Keratinocyte (primary cell): ENCODE measurements around the gene PITPNM3.

ENCODE experiments used
- EZH2 ChIP-seq: IDR thresholded peaks from one replicate; pipeline ENCODE4 v1.6.1; 2012; ENCODE audit warnings: inconsistent platforms, mild to moderate bottlenecking, low read length, moderate library complexity
- TF ChIP-seq, protein P1 (sequence below), 3 experiments: IDR thresholded peaks in 1 of 3; conservative IDR thresholded peaks in 1 of 3; optimal IDR thresholded peaks in 1 of 3; 2 replicates in 2 of 3; 3 replicates in 1 of 3; pipeline versions ENCODE3 to v1.5.1; 2011; ENCODE audit warnings: low read length in 3 of 3, mild to moderate bottlenecking in 3 of 3, moderate library complexity in 2 of 3, control low read depth in 1 of 3, inconsistent platforms in 1 of 3; ENCODE audit not compliant: insufficient read depth in 2 of 3; ENCODE audit errors: extremely low read depth in 1 of 3

DNA sequence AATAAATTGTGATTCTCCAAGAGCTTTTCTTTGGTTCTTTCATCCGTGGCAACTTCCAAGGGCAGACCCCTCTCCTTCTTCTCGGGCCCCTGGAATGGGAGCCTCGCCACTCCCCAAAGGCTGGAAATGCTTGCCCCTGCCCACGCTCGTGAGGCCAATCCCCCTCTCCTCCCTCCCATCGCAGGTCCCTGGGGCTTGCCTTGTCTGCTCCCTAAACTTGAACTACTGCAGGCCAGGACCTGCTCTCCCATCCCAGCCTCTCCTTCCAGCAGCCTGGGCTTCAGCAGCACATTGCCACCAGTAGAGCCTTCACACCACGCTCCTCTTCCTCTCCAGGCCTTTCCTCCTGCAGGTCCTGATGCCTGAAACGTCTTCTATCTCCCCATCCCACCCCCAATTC lies 11.1 kb downstream of the PITPNM3 start:
- no peak for TF ChIP-seq EZH2
- TF ChIP-seq, protein P1, sequence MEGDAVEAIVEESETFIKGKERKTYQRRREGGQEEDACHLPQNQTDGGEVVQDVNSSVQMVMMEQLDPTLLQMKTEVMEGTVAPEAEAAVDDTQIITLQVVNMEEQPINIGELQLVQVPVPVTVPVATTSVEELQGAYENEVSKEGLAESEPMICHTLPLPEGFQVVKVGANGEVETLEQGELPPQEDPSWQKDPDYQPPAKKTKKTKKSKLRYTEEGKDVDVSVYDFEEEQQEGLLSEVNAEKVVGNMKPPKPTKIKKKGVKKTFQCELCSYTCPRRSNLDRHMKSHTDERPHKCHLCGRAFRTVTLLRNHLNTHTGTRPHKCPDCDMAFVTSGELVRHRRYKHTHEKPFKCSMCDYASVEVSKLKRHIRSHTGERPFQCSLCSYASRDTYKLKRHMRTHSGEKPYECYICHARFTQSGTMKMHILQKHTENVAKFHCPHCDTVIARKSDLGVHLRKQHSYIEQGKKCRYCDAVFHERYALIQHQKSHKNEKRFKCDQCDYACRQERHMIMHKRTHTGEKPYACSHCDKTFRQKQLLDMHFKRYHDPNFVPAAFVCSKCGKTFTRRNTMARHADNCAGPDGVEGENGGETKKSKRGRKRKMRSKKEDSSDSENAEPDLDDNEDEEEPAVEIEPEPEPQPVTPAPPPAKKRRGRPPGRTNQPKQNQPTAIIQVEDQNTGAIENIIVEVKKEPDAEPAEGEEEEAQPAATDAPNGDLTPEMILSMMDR (optimal IDR thresholded peaks at IDR 0.05 in 1 of 3, IDR thresholded peaks at IDR 0.05 in 1 of 3, conservative IDR thresholded peaks at IDR 0.05 in 1 of 3; ENCODE audit: extremely low read depth in 1 of 3, insufficient read depth in 2 of 3, low read length in 3 of 3) = no peak
